ENCODE data around the gene IGSF3.

- TF ChIP-seq CTCF (conservative IDR thresholded peaks at IDR 0.05 in 1 of 2, IDR thresholded peaks at IDR 0.05 in 1 of 2; ENCODE audit: extremely low read depth in 1 of 2, insufficient read depth in 1 of 2, low read depth in 1 of 2, low read length in 2 of 2): no peak
- TF ChIP-seq EZH2 (IDR thresholded peaks at IDR 0.05; ENCODE audit: borderline replicate concordance, low read length): no peak
These were observed 43.5 kb downstream of the IGSF3 start for GRCh38 chr1:116624040-116624439.
